ENCODE data around the gene MACC1. TPM values are rescaled to one million over a fixed set of nuclear protein-coding genes. Genes with fewer than 3 reads are reported as not detected.

MACC1 gene
- total and polyA plus RNA-seq, 9 of the 15 experiments (the other 6 are each of a cell fraction or from before 2014, with no cell fraction given), result 5.9 to 30.2 (median 10.4) TPM

GRCh38 chr7:20238754-20239324 is 21.7 kb upstream of the MACC1 start (continued):
- TF ChIP-seq TCF15 (CRISPR knock-in tag; IDR thresholded peaks at IDR 0.05) (no peak), ZNF12 (CRISPR knock-in tag; IDR thresholded peaks at IDR 0.05) (no peak), CHAMP1 (IDR thresholded peaks at IDR 0.05) (peak; percentile 77)

GRCh38 chr7:20238194-20238753 is 21.1 kb upstream of the MACC1 start:
- Histone ChIP-seq H3K4me1 (replicated peaks in 1 of 2; ENCODE audit: control insufficient read depth in 2 of 2, insufficient read depth in 2 of 2, low read length in 2 of 2) (peaks cover 0 to 18% of the 10 kb centered on the region in 2 experiments; a peak in 3 of 5 replicates), H2AFZ (ENCODE audit: low read depth, low read length) (peak overlapping the region; percentile 87), H4K20me1 (replicated peaks; ENCODE audit: control insufficient read depth, insufficient read depth, low read length) (no peaks in the 10 kb centered on the region), H3K9ac (ENCODE audit: insufficient read depth in 1 of 2, low read depth in 2 of 2, low read length in 2 of 2) (peak overlapping the region in 1 of 2 experiments; percentile 47; a peak in 1 of 4 replicates), H3K27ac (ENCODE audit: extremely low read depth, low read depth, low read length) (peak overlapping the region; percentile 70), H3K9me1 (ENCODE audit: control insufficient read depth, insufficient read depth, low read length) (no peaks in the 10 kb centered on the region), H3K4me2 (ENCODE audit: insufficient read depth, low read length) (peak overlapping the region; percentile 57), H3K4me3 (no peak overlapping the region), H3K79me2 (ENCODE audit: control insufficient read depth, insufficient read depth, low read length) (no peaks in the 10 kb centered on the region), H3K27me3 (ENCODE audit: control insufficient read depth in 2 of 2, insufficient read depth in 2 of 2, low read length in 2 of 2) (no peaks in the 10 kb centered on the region), H3K36me3 (ENCODE audit: control insufficient read depth, insufficient read depth, low read length) (no peaks in the 10 kb centered on the region), H3K9me3 (replicated peaks; ENCODE audit: control insufficient read depth, insufficient read depth, low read depth, low read length) (no peaks in the 10 kb centered on the region)
- ATAC-seq (peak; percentile 19), FAIRE-seq (no peak), DNase-seq (ENCODE audit: extremely low read depth in 1 of 4, low spot score in 3 of 4) (no peak)
- no TSS peak for BruUV-seq (replicated peaks)
- intact Hi-C loops (cut with micrococcal nuclease) (loop anchor here (1.0 kb wide), 1 partner anchor 18 kb away; no protein-coding TSS in a partner anchor), in situ Hi-C loops (cut with MboI) (no loop called here)
- CTCF ChIA-PET (ENCODE audit: low intra/inter-chr PET ratio), result no interaction called here
- POLR2A ChIA-PET, result interaction anchor here (1.1 to 2.0 kb wide), 3 partner anchors 12 to 19 kb away, joined by 4 to 6 read pairs (median 5); no protein-coding TSS in a partner anchor
- 33% methylated on average over 7 of the region's 7 CpGs for WGBS (ENCODE audit: insufficient coverage, low coverage, missing lambda C conversion rate)
- TF ChIP-seq HDAC1 (IDR thresholded peaks at IDR 0.05), result 0 out of 4 replicates have a peak, but pooled peaks of 1 of the 2 experiments have one; percentile 41
